Upper lobe of left lung (tissue), 4 donors: ENCODE results near the gene ARFGEF3.

Experiments
- POLR2A ChIP-seq, 4 donors: fragments of 450-650 bp; IDR thresholded peaks; one replicate each; pipeline ENCODE4 v1.5.1; 2016 to 2017; ENCODE audit warnings: antibody characterized with exemption in 4 of 4, mild to moderate bottlenecking in 2 of 4
- TF ChIP-seq, protein P1 (sequence below), 6 experiments: fragments of 450-650 bp in 4 of 6; fragments of 200-600 bp in 2 of 6; sonication (generic) in 2 of 6; IDR thresholded peaks; one replicate each; pipeline ENCODE4 v1.5.1; 2016 to 2019; ENCODE audit warnings: antibody characterized with exemption in 6 of 6

GRCh38 chr6:138204303-138204702 lies 42.6 kb downstream of the ARFGEF3 start:
- TF ChIP-seq, protein P1, sequence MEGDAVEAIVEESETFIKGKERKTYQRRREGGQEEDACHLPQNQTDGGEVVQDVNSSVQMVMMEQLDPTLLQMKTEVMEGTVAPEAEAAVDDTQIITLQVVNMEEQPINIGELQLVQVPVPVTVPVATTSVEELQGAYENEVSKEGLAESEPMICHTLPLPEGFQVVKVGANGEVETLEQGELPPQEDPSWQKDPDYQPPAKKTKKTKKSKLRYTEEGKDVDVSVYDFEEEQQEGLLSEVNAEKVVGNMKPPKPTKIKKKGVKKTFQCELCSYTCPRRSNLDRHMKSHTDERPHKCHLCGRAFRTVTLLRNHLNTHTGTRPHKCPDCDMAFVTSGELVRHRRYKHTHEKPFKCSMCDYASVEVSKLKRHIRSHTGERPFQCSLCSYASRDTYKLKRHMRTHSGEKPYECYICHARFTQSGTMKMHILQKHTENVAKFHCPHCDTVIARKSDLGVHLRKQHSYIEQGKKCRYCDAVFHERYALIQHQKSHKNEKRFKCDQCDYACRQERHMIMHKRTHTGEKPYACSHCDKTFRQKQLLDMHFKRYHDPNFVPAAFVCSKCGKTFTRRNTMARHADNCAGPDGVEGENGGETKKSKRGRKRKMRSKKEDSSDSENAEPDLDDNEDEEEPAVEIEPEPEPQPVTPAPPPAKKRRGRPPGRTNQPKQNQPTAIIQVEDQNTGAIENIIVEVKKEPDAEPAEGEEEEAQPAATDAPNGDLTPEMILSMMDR (IDR thresholded peaks at IDR 0.05) = no peak
- TF ChIP-seq POLR2A (IDR thresholded peaks at IDR 0.05) = no peak
